ENCODE data around the gene FAM222B. TPM values are rescaled to one million over a fixed set of nuclear protein-coding genes. Genes with fewer than 3 reads are reported as not detected.
"Not testable (repeated sequence)": the region's sequence is repeated elsewhere in the genome, so short reads cannot be mapped to it uniquely, and the experiment has no call there.

FAM222B gene
- polyA plus RNA-seq, 3 donors = 4.9 to 9.2 (median 5.6) TPM

- 92 to 94% (median 93%) methylated on average over 2 of the region's 2 CpGs for WGBS, 3 donors
Measured at GRCh38 chr17:28853295-28853694, 10.7 kb upstream of the FAM222B start.

GRCh38 chr17:28849281-28849680 is 6.7 kb upstream of the FAM222B start:
- no peak overlapping the region for H3K27ac ChIP-seq (ENCODE audit: low read depth, low read length)
- 61 to 78% (median 64%) methylated on average over 5 of the region's 5 CpGs for WGBS, 3 donors

More at GRCh38 chr17:28853295-28853694, 10.7 kb upstream of the FAM222B start:
- H3K27ac ChIP-seq (ENCODE audit: low read depth, low read length) = no peak overlapping the region

- WGBS, 3 donors = 82 to 87% (median 84%) methylated on average over 15 of the region's 15 CpGs
- not testable (repeated sequence) for H3K27ac ChIP-seq (ENCODE audit: low read depth, low read length)
Measured at GRCh38 chr17:28848667-28849066, 6.1 kb upstream of the FAM222B start.

- 90 to 92% (median 92%) methylated on average over 9 of the region's 9 CpGs for WGBS, 3 donors
- not testable (repeated sequence) for H3K27ac ChIP-seq (ENCODE audit: low read depth, low read length)
Measured at GRCh38 chr17:28846699-28847098, 4.1 kb upstream of the FAM222B start.

- WGBS, 3 donors = 90 to 95% (median 92%) methylated on average over 10 of the region's 10 CpGs
- no peak overlapping the region for H3K27ac ChIP-seq (ENCODE audit: low read depth, low read length)
Measured at GRCh38 chr17:28846231-28846630, 3.6 kb upstream of the FAM222B start.

- WGBS, 3 donors = 87 to 94% (median 92%) methylated on average over 6 of the region's 6 CpGs
- H3K27ac ChIP-seq (ENCODE audit: low read depth, low read length) = no peak overlapping the region
Measured at GRCh38 chr17:28843816-28844148, 1.2 kb upstream of the FAM222B start.

- WGBS, 3 donors = 3 to 5% (median 5%) methylated on average over 6 of the region's 6 CpGs
- H3K27ac ChIP-seq (ENCODE audit: low read depth, low read length) = no peak overlapping the region
Measured at GRCh38 chr17:28841901-28842281, 699 bp downstream of the FAM222B start.

GRCh38 chr17:28839221-28839620 is 3.4 kb downstream of the FAM222B start:
- no peak overlapping the region for H3K27ac ChIP-seq (ENCODE audit: low read depth, low read length)
- WGBS, 3 donors = 62 to 90% (median 74%) methylated on average over 2 of the region's 2 CpGs

- H3K27ac ChIP-seq (ENCODE audit: low read depth, low read length) = not testable (repeated sequence)
- 88 to 95% (median 94%) methylated on average over 10 of the region's 10 CpGs for WGBS, 3 donors
Measured at GRCh38 chr17:28836541-28836940, 6.0 kb downstream of the FAM222B start.

- WGBS, 3 donors = 97 to 98% (median 97%) methylated on average over 1 of the region's 1 CpG
- no peak overlapping the region for H3K27ac ChIP-seq (ENCODE audit: low read depth, low read length)
Measured at GRCh38 chr17:28834420-28834819, 8.2 kb downstream of the FAM222B start.

- 79 to 93% (median 85%) methylated on average over 15 of the region's 15 CpGs for WGBS, 3 donors
- no peak overlapping the region for H3K27ac ChIP-seq (ENCODE audit: low read depth, low read length)
Measured at GRCh38 chr17:28828294-28829040, 14.1 kb downstream of the FAM222B start.

- H3K27ac ChIP-seq (ENCODE audit: low read depth, low read length) = no peak overlapping the region
- WGBS, 3 donors = 96 to 100% (median 97%) methylated on average over 1 of the region's 1 CpG
Measured at GRCh38 chr17:28827672-28828071, 14.9 kb downstream of the FAM222B start.

GRCh38 chr17:28819582-28819981 is 23.0 kb downstream of the FAM222B start:
- WGBS, 3 donors = 41 to 53% (median 42%) methylated on average over 1 of the region's 1 CpG
- no peak overlapping the region for H3K27ac ChIP-seq (ENCODE audit: low read depth, low read length)

- WGBS, 3 donors = 64 to 86% (median 75%) methylated on average over 3 of the region's 3 CpGs
- no peak overlapping the region for H3K27ac ChIP-seq (ENCODE audit: low read depth, low read length)
Measured at GRCh38 chr17:28818819-28819221, 23.8 kb downstream of the FAM222B start.

- 75 to 84% (median 83%) methylated on average over 4 of the region's 4 CpGs for WGBS, 3 donors
- no peak overlapping the region for H3K27ac ChIP-seq (ENCODE audit: low read depth, low read length)
Measured at GRCh38 chr17:28816540-28816939, 26.1 kb downstream of the FAM222B start.

- no peak overlapping the region for H3K27ac ChIP-seq (ENCODE audit: low read depth, low read length)
- WGBS, 3 donors = 0 to 1% (median 1%) methylated on average over 8 to 9 of the region's 10 CpGs
Measured at GRCh38 chr17:28812748-28813377, 29.7 kb downstream of the FAM222B start.

GRCh38 chr17:28812091-28812747 is 30.4 kb downstream of the FAM222B start:
- WGBS, 3 donors = 0 to 1% (median 0%) methylated on average over 31 to 47 of the region's 47 CpGs
- no peak overlapping the region for H3K27ac ChIP-seq (ENCODE audit: low read depth, low read length)

- WGBS, 3 donors = 7 to 8% (median 8%) methylated on average over 6 of the region's 6 CpGs
- no peak overlapping the region for H3K27ac ChIP-seq (ENCODE audit: low read depth, low read length)
Measured at GRCh38 chr17:28811651-28812090, 30.9 kb downstream of the FAM222B start.

- H3K27ac ChIP-seq (ENCODE audit: low read depth, low read length) = no peak overlapping the region
Measured at GRCh38 chr17:28810437-28810836, 32.2 kb downstream of the FAM222B start.

More at GRCh38 chr17:28810437-28810836, 32.2 kb downstream of the FAM222B start:
- 92 to 100% (median 96%) methylated on average over 1 of the region's 1 CpG for WGBS, 3 donors
